WTC11 (cell line): ENCODE measurements around the gene KIF3C. TPM values are rescaled to one million over a fixed set of nuclear protein-coding genes. Genes with fewer than 3 reads are reported as not detected.

ENCODE experiments used
- ATAC-seq: fragments of 200-7000 bp; cut with Tn5 transposase; 2 replicates; pipeline ENCODE4 v1.10.0; 2021; ENCODE audit warnings: mild to moderate bottlenecking, moderate library complexity
- CTCF ChIA-PET: fragments of 300-600 bp; sonication (Branson Sonifier 250); formaldehyde crosslinking; loops from one replicate; lab custom pipeline; 2021; ENCODE audit warnings: antibody characterized with exemption; lab: Charles Lee
- POLR2A ChIA-PET: fragments of 350-600 bp; sonication (Branson Sonifier 250); formaldehyde crosslinking; loops from one replicate; lab custom pipeline; 2021; ENCODE audit warnings: antibody characterized with exemption; lab: Charles Lee
- DNase-seq: peaks from one replicate; pipeline ENCODE4 v3.0.0; 2021; ENCODE audit warnings: low spot score
- H3K27ac Mint-ChIP-seq: 2 replicates; pipeline ENCODE4 v1.8.0; 2021; ENCODE audit warnings: mixed read lengths
- H3K27me3 Mint-ChIP-seq: 2 replicates; pipeline ENCODE4 v1.8.0; 2021; ENCODE audit warnings: low read depth, mild to moderate bottlenecking, moderate library complexity, mixed read lengths
- H3K36me3 Mint-ChIP-seq: 2 replicates; pipeline ENCODE4 v1.8.0; 2021; ENCODE audit warnings: mixed read lengths
- H3K4me1 Mint-ChIP-seq: 2 replicates; pipeline ENCODE4 v1.8.0; 2022; ENCODE audit warnings: mixed read lengths
- H3K4me3 Mint-ChIP-seq: 2 replicates; pipeline ENCODE4 v1.8.0; 2021; ENCODE audit warnings: mild to moderate bottlenecking, moderate library complexity, mixed read lengths
- H3K9me3 Mint-ChIP-seq: 2 replicates; pipeline ENCODE4 v1.8.0; 2021; ENCODE audit warnings: mixed read lengths
- MXD4 ChIP-seq: fragments of 250-450 bp; sonication (Bioruptor Pico); IDR thresholded peaks from 2 replicates; pipeline ENCODE4 v1.8.0; 2021; ENCODE audit warnings: mild to moderate bottlenecking, moderate library complexity, borderline replicate concordance
- MYBL2 ChIP-seq: sonication (generic); formaldehyde crosslinking; IDR thresholded peaks from 2 replicates; pipeline ENCODE4 v1.8.1; 2023; ENCODE audit warnings: mild to moderate bottlenecking, moderate library complexity, missing genetic modification reagents
- NFE2L1 ChIP-seq: sonication (generic); formaldehyde crosslinking; IDR thresholded peaks from 2 replicates; pipeline ENCODE4 v1.8.1; 2023; ENCODE audit warnings: missing genetic modification reagents
- OVOL2 ChIP-seq: fragments of 250-450 bp; sonication (Bioruptor Pico); IDR thresholded peaks from 2 replicates; pipeline ENCODE4 v1.9.0; 2021; ENCODE audit warnings: mild to moderate bottlenecking, borderline replicate concordance
- RORB ChIP-seq: fragments of 250-450 bp; sonication (Bioruptor Pico); IDR thresholded peaks from 2 replicates; pipeline ENCODE4 v1.9.0; 2021; ENCODE audit warnings: mild to moderate bottlenecking
- SMAD3 ChIP-seq: sonication (generic); formaldehyde crosslinking; IDR thresholded peaks from 2 replicates; pipeline ENCODE4 v1.8.0; 2022; ENCODE audit warnings: missing genetic modification reagents, mild to moderate bottlenecking, borderline replicate concordance
- SOX15 ChIP-seq: fragments of 250-450 bp; sonication (Bioruptor Pico); IDR thresholded peaks from 2 replicates; pipeline ENCODE4 v1.9.0; 2021; ENCODE audit warnings: mild to moderate bottlenecking
- ZNF121 ChIP-seq: sonication (generic); formaldehyde crosslinking; IDR thresholded peaks from 2 replicates; pipeline ENCODE4 v1.8.0; 2023; ENCODE audit warnings: missing genetic modification reagents
- ZNF138 ChIP-seq: sonication (generic); formaldehyde crosslinking; conservative IDR thresholded peaks from 2 replicates; pipeline ENCODE4 v1.8.1; 2022; ENCODE audit warnings: mild to moderate bottlenecking, moderate library complexity, missing genetic modification reagents
- ZNF263 ChIP-seq: sonication (generic); formaldehyde crosslinking; IDR thresholded peaks from 2 replicates; pipeline ENCODE4 v1.8.1; 2022; ENCODE audit warnings: low read depth, mild to moderate bottlenecking, moderate library complexity, missing genetic modification reagents
- total RNA-seq: library from RNA; stranded (reverse); gene quantifications from 3 replicates; pipeline ENCODE4 v1.2.3, GENCODE V29; 2021
- TF ChIP-seq, protein P1 (sequence below): fragments of 250-450 bp; sonication (Bioruptor Pico); IDR thresholded peaks from 2 replicates; pipeline ENCODE4 v1.8.0; 2021; ENCODE audit warnings: mild to moderate bottlenecking
- TF ChIP-seq, protein P2 (sequence below): fragments of 250-450 bp; sonication (Bioruptor Pico); IDR thresholded peaks from 2 replicates; pipeline ENCODE4 v1.9.0; 2021; ENCODE audit warnings: moderate library complexity, mild to moderate bottlenecking, inconsistent platforms, borderline replicate concordance
- TF ChIP-seq, protein P3 (sequence below): sonication (generic); formaldehyde crosslinking; IDR thresholded peaks from 2 replicates; pipeline ENCODE4 v1.8.0; 2022; ENCODE audit warnings: mild to moderate bottlenecking, missing genetic modification reagents
- TF ChIP-seq, protein P4 (sequence below): sonication (generic); formaldehyde crosslinking; IDR thresholded peaks from 2 replicates; pipeline ENCODE4 v1.8.1; 2023; ENCODE audit warnings: mild to moderate bottlenecking, missing genetic modification reagents, moderate library complexity
- TF ChIP-seq, protein P5 (sequence below): sonication (generic); formaldehyde crosslinking; IDR thresholded peaks from 2 replicates; pipeline ENCODE4 v1.8.1; 2022; ENCODE audit warnings: low read depth, mild to moderate bottlenecking, moderate library complexity, missing genetic modification reagents, borderline replicate concordance

The KIF3C gene
- total RNA-seq, 1 experiment from 2014 or later: 48.1 TPM

DNA sequence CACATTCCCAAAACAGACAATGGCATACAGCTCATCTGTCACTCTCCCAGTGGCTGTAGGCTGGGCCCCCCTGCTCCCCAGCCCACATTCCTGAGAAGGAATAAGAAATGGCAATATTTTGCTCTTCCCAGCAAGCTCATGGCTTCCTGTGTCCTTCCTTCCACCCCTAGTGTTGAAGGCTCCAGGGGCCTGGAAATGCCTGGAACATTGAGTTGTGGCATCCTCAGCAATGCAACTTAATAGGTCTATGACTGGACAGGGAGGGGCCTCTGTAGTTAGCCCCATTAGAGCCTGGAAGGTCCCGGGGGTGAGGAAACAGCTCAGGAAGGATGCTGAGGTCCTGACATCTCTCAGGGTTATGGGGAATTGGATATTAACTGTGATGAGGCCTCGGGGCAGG lies 3.3 kb downstream of the KIF3C start:
- ChIA-PET POLR2A (interaction anchor here (0.6 kb wide), 1 partner anchor 159 kb away, joined by 3 read pairs; no protein-coding TSS in a partner anchor), CTCF (interaction anchor here (0.5 to 1.4 kb wide), 4 partner anchors 13 to 23 kb away, joined by 4 to 5 read pairs (median 4); no protein-coding TSS in a partner anchor)
- DNase-seq (no peak), ATAC-seq (no peak)
- Mint-ChIP-seq H3K9me3 (no peaks in the 10 kb centered on the region), H3K27me3 (no peaks in the 10 kb centered on the region), H3K36me3 (peaks cover 23% of the 10 kb centered on the region), H3K4me1 (peaks cover 46% of the 10 kb centered on the region), H3K27ac (no peak overlapping the region), H3K4me3 (peak overlapping the region; percentile 9; the same call in 1 of the 2 replicates)
- no peak for TF ChIP-seq ZNF263 (CRISPR knock-in tag)
- TF ChIP-seq, protein P1, sequence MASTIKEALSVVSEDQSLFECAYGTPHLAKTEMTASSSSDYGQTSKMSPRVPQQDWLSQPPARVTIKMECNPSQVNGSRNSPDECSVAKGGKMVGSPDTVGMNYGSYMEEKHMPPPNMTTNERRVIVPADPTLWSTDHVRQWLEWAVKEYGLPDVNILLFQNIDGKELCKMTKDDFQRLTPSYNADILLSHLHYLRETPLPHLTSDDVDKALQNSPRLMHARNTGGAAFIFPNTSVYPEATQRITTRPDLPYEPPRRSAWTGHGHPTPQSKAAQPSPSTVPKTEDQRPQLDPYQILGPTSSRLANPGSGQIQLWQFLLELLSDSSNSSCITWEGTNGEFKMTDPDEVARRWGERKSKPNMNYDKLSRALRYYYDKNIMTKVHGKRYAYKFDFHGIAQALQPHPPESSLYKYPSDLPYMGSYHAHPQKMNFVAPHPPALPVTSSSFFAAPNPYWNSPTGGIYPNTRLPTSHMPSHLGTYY: no peak
- no peak for TF ChIP-seq RORB
- TF ChIP-seq NFE2L1: no peak
- TF ChIP-seq ZNF121: no peak
- TF ChIP-seq, protein P2, sequence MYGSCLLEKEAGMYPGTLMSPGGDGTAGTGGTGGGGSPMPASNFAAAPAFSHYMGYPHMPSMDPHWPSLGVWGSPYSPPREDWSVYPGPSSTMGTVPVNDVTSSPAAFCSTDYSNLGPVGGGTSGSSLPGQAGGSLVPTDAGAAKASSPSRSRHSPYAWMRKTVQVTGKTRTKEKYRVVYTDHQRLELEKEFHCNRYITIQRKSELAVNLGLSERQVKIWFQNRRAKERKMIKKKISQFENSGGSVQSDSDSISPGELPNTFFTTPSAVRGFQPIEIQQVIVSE (CRISPR knock-in tag): no peak
- no peak for TF ChIP-seq SMAD3 (CRISPR knock-in tag)
- TF ChIP-seq, protein P3, sequence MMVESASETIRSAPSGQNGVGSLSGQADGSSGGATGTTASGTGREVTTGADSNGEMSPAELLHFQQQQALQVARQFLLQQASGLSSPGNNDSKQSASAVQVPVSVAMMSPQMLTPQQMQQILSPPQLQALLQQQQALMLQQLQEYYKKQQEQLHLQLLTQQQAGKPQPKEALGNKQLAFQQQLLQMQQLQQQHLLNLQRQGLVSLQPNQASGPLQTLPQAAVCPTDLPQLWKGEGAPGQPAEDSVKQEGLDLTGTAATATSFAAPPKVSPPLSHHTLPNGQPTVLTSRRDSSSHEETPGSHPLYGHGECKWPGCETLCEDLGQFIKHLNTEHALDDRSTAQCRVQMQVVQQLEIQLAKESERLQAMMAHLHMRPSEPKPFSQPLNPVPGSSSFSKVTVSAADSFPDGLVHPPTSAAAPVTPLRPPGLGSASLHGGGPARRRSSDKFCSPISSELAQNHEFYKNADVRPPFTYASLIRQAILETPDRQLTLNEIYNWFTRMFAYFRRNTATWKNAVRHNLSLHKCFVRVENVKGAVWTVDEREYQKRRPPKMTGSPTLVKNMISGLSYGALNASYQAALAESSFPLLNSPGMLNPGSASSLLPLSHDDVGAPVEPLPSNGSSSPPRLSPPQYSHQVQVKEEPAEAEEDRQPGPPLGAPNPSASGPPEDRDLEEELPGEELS: no peak
- no peak for TF ChIP-seq SOX15 (CRISPR knock-in tag)
- no peak for TF ChIP-seq ZNF138 (CRISPR knock-in tag)
- no peak for TF ChIP-seq MXD4 (CRISPR knock-in tag)
- no peak for TF ChIP-seq MYBL2 (CRISPR knock-in tag)
- TF ChIP-seq, protein P4, sequence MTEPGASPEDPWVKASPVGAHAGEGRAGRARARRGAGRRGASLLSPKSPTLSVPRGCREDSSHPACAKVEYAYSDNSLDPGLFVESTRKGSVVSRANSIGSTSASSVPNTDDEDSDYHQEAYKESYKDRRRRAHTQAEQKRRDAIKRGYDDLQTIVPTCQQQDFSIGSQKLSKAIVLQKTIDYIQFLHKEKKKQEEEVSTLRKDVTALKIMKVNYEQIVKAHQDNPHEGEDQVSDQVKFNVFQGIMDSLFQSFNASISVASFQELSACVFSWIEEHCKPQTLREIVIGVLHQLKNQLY (CRISPR knock-in tag): no peak

DNA sequence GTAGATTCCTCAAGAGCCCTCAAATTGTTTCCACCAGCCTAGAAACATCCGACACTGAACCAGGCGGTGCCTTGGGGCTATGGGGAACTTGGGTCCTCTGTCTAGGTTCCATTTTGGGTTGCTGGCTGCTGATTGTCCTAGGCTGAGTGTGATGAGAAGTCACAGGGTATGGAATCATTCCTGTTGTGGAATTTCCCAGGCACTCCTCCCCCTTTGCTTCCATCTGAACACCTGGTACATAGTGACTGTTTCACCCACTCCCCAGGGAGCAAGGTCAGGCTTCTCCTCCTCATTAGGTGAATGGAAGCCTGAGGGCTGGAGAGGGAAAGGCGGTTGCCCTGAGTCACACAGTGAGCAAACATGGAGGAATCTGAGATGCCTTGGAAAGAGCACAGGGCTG lies 4.5 kb downstream of the KIF3C start:
- peaks cover 36% of the 10 kb centered on the region for H3K4me1 Mint-ChIP-seq

More for the DNA sequence above, 4.5 kb downstream of the KIF3C start:
- TF ChIP-seq, protein P3: no peak
- no peak for TF ChIP-seq OVOL2 (CRISPR knock-in tag)
- TF ChIP-seq, protein P5, sequence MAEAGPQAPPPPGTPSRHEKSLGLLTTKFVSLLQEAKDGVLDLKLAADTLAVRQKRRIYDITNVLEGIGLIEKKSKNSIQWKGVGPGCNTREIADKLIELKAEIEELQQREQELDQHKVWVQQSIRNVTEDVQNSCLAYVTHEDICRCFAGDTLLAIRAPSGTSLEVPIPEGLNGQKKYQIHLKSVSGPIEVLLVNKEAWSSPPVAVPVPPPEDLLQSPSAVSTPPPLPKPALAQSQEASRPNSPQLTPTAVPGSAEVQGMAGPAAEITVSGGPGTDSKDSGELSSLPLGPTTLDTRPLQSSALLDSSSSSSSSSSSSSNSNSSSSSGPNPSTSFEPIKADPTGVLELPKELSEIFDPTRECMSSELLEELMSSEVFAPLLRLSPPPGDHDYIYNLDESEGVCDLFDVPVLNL: no peak
- H3K9me3 Mint-ChIP-seq: no peaks in the 10 kb centered on the region
- no peak overlapping the region for H3K4me3 Mint-ChIP-seq
- ChIA-PET POLR2A (no interaction called here), CTCF (interaction anchor here (1.0 to 1.4 kb wide), 2 partner anchors 14 to 22 kb away, joined by 3 to 5 read pairs; no protein-coding TSS in a partner anchor)
- H3K36me3 Mint-ChIP-seq: peaks cover 24% of the 10 kb centered on the region
- DNase-seq (no peak), ATAC-seq (no peak)
- no peaks in the 10 kb centered on the region for H3K27me3 Mint-ChIP-seq
- H3K27ac Mint-ChIP-seq: no peak overlapping the region
